Endometrium (tissue), 2 donors: Measurements from ENCODE around the gene HPS6.

Experiments used
- FAIRE-seq: peaks from 2 replicates; lab custom pipeline; 2012; peaks lifted over from hg19 to GRCh38; lab: Jason Lieb, UNC
- donor health status: control.
- donor health status: control.

Gene HPS6

GRCh38 chr10:102069071-102069470 is 3.9 kb downstream of the HPS6 start:
- FAIRE-seq, result no peak

DNA sequence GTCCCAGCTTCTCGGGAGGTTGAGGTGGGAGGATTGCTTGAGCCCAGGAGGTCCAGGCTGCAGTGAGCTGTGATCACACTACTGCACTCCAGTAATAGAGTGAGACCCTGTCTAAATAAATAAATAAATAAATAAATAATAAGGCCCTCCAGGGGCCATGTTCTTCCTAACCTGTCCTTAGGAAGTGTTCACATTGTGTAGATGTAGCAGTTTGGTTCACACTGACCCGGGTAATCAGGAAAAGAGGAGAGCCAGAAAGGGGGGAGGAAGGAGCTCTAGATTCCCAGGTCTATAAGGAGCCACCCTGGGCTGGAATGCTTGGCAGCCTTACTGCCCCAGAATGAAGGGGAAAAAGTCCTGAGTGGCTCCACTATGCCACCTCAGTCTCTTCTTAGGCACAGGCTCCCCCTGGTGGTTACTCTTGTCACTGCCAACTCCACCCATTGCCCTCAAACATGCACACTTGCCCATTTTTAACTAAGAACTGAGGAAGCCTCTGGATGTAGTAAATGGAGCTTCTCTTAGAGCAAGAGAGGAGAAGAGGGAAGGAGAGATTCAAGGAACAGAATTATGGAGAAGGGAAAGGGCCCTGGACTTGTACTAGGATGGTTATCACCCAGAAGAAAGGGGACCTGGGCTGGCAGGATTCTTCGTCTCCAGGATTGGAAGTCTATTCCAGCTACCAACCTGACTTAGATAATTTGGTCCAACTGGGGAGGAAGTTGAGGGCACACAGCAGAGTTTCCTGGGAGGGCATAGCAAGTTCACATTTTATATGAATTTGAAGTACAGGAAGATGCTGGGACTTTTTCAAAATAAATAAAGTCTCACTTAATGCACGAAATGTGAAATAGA is 7.8 kb downstream of the HPS6 start:
- no peak for FAIRE-seq

DNA sequence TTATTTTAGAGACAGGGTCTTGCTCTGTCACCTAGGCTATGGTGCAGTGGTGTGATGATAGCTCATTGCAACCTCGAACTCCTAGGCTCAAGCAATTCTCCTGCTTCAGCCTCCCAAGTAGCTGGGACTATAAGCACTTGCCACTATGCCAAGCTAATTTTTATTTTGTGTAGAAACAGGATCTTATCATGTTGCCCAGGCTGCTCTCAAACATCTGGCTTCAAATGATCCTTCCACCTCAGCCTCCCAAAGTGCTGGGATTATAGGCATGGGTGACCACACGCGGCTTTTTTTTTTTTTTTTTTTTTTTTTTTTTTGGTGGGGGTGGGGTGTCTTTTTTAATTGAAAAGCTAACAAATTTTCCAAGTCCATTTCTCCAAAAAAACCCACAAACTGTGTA is 18.4 kb downstream of the HPS6 start:
- FAIRE-seq, result no peak

DNA sequence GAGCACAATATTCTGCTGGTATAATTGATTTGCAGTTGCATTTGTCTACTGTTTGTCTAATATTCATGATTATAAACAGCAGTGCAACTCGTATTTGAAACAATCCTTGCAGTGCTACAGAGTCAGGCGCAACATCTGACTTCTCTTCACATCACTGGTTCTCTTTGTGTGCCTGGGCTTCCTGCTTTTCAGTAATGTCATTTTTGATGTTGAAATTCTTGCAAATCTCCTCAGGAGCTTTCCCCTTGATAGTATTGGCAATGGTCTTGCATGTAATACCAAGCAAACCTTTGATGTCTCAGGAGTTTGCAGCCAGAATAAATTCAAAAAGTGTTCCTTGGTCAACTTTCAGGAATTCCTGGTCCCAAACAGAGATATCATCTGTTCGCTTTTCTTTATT is 20.2 kb downstream of the HPS6 start:
- FAIRE-seq, result no peak

DNA sequence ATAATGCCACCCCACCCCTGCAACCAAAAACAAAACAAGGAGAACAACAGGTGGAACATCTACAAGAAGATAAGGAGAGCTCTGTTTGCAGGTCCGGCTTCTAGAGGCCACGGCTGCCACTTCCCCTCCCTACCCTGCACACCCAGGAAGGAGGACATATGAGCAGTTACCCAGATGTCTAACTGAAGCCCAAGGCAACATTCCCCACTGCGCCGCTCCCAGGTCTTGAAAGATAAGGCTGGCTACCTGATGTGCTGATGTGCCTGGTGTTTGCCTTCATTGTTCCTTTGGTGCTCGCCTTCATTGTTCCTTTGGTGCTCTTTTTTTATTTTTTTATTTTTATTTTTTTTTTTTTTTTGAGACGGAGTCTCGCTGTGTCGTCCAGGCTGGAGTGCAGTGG is 21.0 kb downstream of the HPS6 start:
- FAIRE-seq, result no peak

DNA sequence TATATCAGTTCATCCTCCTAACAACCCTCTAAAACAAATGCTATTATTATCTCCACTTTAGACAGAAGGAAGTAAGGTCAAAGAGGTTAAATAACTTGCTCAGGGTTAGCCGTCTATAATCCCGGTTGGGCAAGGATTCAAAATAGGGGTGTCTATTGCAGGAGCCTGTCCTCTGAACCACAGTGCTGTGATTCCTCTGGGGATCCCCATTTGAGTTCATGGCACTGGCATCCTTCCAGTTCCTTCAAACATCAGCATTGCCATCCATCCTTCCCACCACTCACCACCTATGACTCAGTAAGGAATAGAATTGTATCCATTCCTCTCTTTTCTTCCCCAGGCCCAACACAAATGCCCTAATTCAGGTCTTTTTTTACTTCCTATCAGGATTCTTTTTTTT is 25.6 kb downstream of the HPS6 start:
- no peak for FAIRE-seq

- FAIRE-seq, result no peak
Observed at GRCh38 chr10:102096449-102096848, 31.3 kb downstream of the HPS6 start.

- FAIRE-seq, result no peak
Observed at GRCh38 chr10:102101152-102101551, 36.0 kb downstream of the HPS6 start.

- no peak for FAIRE-seq
Observed at GRCh38 chr10:102102421-102102820, 37.3 kb downstream of the HPS6 start.

DNA sequence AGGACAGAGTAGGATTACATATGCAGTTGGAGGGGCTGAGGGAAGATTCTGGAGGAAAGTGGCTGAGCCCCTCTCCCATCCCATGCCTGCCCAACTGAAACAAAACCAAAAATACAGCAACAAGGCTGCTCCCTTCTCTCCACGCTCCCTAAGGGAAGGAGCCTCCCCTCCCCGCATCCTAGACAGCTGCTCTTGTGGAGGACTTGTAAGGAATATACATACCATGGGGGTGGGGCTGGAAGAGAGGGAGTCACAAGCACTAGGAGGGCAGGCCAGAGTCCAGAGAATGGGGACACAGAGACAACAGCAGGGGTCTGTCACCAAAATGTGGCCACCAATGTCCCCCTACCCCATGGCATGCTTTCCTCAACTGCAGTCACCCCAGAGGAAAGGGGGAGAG is 41.8 kb downstream of the HPS6 start:
- FAIRE-seq, result no peak

DNA sequence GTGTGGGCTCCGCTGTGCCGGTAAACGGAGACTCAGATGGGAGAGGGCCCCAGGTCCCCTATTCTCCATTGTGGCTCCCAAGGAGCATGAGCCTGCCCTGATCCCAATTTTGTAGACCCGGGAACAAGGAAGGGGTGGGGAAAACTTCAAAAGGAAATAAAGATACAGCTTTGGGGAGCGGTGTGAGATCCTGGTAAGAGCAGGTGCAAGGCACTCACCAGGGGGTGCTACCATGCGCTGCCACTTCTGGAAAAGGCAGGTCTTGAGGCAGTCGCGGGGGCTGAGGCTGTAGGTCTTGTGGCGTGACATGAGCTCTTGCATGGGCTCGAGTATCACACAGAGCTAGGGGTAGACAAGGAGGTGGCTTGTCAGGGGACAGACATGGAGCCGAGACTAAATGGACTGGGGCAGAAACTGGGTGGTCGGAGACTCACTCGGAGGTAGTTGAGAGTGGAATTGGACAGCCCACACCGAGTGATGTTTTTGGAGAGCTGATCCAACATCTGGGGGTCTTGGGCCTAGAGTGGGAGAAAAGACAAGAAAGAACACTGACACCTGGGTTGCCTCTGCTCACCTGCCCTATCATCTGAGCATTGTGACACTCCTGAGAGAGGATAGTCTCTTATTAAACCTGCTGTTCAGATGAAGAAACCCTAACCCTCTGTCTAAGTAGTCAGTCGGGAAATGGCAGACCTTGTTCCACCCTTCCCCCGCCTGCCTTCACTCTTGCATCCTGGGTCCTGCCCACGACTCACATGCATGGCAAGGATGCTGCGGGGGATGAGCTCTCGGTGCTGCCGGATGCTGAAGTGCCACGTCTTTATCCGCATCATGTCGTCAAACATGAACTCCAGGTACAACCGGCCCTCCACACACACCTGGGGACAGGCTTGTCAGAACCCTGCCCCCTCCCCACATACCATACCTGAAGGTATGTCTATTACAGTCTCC is 44.3 kb downstream of the HPS6 start:
- FAIRE-seq, result no peak

GRCh38 chr10:102111276-102111675 is 46.1 kb downstream of the HPS6 start:
- FAIRE-seq, result no peak

DNA sequence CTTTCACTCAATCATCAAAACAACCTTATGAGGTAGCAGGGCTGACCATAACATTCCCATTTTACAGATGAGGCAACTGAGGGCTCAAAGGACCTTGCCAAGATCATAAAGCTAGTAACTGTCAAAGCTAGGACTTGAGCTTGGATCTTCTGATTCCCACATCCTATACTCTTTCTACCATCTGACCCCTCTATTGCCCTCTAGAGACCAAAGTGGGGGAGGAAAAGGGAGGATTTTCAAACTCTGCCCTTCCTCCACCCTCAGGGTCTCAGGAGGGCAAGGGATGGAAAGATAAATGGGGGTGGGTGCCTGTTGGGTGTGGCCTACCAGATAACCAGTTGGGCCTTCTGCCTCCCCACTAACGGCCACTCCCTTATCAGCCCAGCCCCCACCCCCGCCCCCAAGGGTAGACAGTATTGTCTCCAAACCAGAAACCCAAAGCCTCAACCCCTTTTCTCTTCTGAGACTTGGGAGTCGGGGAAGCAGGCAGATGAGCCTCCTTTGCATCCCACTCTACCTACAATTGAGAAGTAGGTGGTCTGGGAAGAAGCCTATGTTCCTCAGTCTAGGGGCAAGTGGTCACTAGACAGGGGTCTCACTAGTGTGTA is 47.2 kb downstream of the HPS6 start:
- no peak for FAIRE-seq

GRCh38 chr10:102113261-102113955 is 48.3 kb downstream of the HPS6 start:
- FAIRE-seq, result no peak

- FAIRE-seq, result no peak
Observed at GRCh38 chr10:102113956-102114857, 49.1 kb downstream of the HPS6 start.

DNA sequence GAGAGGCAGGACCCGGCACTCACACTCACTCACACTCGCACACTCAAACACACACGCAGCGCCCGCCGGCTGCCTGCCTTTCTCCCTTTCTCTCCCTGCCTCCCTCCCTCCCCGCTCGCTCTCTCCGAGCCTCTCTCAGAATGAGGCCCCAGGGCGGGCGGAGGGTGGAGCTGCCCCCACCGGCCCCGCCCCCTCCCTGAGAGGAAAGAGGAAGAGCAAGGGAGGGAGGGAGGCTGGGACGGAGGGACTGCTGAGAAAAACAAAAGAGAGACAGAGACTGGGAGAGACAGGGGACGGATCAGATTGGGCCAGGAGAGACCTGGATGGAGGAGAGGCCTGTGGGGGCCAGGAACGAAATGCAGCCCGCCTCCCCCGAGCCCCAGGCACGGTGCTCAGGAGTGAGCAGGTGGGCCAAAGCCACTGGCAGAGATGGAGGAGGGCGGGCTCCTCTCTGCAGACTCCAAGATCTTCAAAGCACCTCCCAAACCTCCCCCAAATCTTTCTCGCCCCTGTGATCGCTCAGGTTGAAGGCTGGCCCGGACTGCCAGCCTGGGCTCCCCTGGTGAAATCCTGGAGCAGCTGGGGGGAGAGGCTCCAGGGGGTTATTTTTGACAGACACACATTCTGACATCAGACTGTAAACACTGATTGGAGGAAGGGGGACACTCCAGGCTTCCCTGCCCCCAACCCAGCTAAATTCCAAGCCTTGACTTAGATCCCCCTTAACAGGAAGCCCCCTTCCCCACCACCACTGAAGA is 49.9 kb downstream of the HPS6 start:
- peak; percentile 29 for FAIRE-seq

- FAIRE-seq, result no peak
Observed at GRCh38 chr10:102115775-102116174, 50.6 kb downstream of the HPS6 start.

DNA sequence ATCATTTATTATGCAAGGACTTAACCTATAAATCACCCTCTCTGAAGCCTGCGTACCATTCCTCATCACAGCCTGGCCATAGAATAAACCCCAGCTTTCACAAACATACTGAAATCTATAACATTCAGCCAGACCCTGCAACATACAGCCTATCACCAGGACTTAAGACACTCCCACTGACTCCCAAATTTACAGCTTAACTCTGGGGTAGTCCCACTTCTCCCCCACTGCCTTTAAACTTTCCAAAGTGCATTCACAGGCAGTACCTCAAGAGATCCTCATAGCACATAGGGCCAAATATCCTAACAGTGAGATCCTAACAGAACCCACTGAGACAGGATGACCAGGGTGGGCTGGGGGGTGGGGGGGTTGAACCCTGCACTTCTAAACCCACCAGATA is 51.5 kb downstream of the HPS6 start:
- FAIRE-seq, result no peak
